Lower lobe of right lung (tissue), 2 donors: ENCODE measurements around the gene PLXNA2. TPM values are rescaled to one million over a fixed set of nuclear protein-coding genes. Genes with fewer than 3 reads are reported as not detected.

Experiments
- ATAC-seq, 2 donors: fragments of 200-7000 bp; cut with Tn5 transposase; one replicate each; pipeline ENCODE4 v1.9.1; 2020 to 2022; ENCODE audit warnings: mild to moderate bottlenecking in 2 of 2, moderate library complexity in 2 of 2
- DNase-seq: peaks from one replicate; pipeline ENCODE4 v3.0.0-alpha.2; 2020
- H3K27ac ChIP-seq: fragments of 200-600 bp; one replicate; pipeline ENCODE4 v1.8.0; 2022
- H3K27me3 ChIP-seq: fragments of 200-600 bp; one replicate; pipeline ENCODE4 v1.8.0; 2022; ENCODE audit warnings: low read depth
- H3K36me3 ChIP-seq: fragments of 200-600 bp; one replicate; pipeline ENCODE4 v1.8.0; 2022; ENCODE audit warnings: mild to moderate bottlenecking
- H3K4me1 ChIP-seq: fragments of 200-600 bp; one replicate; pipeline ENCODE4 v1.8.0; 2022
- H3K4me3 ChIP-seq: fragments of 200-600 bp; one replicate; pipeline ENCODE4 v1.8.0; 2022; ENCODE audit warnings: mild to moderate bottlenecking
- H3K9me3 ChIP-seq: fragments of 200-600 bp; one replicate; pipeline ENCODE4 v1.8.0; 2022
- intact Hi-C: fragments of 100-400 bp; cut with DNase I; formaldehyde crosslinking; loops from one replicate; pipeline ENCODE4 v1.11.0; 2022
- total RNA-seq: library from RNA; stranded (reverse); fragmentation: NEBNext Ultra II Directional; extraction: Animal tissue kit (Norgen Biotek cat#: 25700); gene quantifications from one replicate; pipeline ENCODE4 v1.2.1, GENCODE V29; 2021
- TF ChIP-seq, protein P1 (sequence below): fragments of 200-600 bp; IDR thresholded peaks from one replicate; pipeline ENCODE4 v1.8.0; 2022; ENCODE audit warnings: antibody characterized with exemption, mild to moderate bottlenecking
- donor health status: DM: no; HTN: yes; CAD: no; lungs with severe emphysema.

The PLXNA2 gene
- total RNA-seq, 1 donor from 2014 or later: 83.9 TPM

DNA sequence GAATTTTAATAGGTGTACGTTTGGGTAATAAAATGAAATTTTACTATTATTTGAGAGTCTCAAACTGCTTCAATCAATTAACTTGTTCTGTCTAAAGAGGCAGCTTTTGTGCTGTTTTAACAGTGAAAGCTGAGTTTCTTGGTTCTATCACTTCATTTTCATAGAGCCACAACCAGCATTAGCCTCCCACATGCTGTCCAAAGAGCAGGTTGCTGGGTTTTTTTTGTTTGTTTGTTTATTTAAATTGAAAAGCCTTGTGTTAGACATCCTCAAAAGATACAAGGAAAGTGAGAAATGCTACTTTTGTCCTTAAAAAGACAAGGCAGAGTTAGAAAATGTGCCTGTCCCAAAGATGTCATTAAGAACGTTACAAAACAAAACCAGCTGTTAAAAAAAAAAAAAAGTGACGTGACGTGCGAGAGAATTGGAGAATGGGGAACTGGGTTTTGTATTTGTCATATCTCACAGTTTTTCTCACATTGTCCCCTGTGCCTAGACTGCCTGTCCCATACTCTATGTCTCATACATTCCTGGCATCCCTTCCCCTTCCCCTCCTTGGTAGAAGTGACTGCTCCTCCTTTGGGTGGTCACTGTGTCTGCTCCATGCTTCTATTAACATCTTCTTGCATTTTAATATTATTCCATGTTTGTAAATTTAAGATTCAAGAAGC is 270.2 kb downstream of the PLXNA2 start:
- Histone ChIP-seq H3K36me3 (no peaks in the 10 kb centered on the region), H3K27me3 (peaks cover 5% of the 10 kb centered on the region), H3K4me3 (no peak overlapping the region), H3K9me3 (no peaks in the 10 kb centered on the region), H3K27ac (no peak overlapping the region), H3K4me1 (peaks cover 9% of the 10 kb centered on the region)
- DNase-seq: no peak
- no peak for ATAC-seq
- intact Hi-C loops: no loop called here
- TF ChIP-seq, protein P1, sequence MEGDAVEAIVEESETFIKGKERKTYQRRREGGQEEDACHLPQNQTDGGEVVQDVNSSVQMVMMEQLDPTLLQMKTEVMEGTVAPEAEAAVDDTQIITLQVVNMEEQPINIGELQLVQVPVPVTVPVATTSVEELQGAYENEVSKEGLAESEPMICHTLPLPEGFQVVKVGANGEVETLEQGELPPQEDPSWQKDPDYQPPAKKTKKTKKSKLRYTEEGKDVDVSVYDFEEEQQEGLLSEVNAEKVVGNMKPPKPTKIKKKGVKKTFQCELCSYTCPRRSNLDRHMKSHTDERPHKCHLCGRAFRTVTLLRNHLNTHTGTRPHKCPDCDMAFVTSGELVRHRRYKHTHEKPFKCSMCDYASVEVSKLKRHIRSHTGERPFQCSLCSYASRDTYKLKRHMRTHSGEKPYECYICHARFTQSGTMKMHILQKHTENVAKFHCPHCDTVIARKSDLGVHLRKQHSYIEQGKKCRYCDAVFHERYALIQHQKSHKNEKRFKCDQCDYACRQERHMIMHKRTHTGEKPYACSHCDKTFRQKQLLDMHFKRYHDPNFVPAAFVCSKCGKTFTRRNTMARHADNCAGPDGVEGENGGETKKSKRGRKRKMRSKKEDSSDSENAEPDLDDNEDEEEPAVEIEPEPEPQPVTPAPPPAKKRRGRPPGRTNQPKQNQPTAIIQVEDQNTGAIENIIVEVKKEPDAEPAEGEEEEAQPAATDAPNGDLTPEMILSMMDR: no peak

GRCh38 chr1:207972337-207972736 is 271.8 kb downstream of the PLXNA2 start:
- peak in 1 of 2 donors; percentile 15 for ATAC-seq
- Histone ChIP-seq H3K27ac (no peak overlapping the region), H3K36me3 (no peaks in the 10 kb centered on the region), H3K27me3 (no peaks in the 10 kb centered on the region), H3K4me3 (no peak overlapping the region), H3K9me3 (no peaks in the 10 kb centered on the region), H3K4me1 (peaks cover 9% of the 10 kb centered on the region)
- intact Hi-C loops: no loop called here
- TF ChIP-seq, protein P1: no peak
- no peak for DNase-seq
